H54 (cell line): ENCODE results near the gene PLEKHG4B.
"Not testable (repeated sequence)": the region's sequence is repeated elsewhere in the genome, so short reads cannot be mapped to it uniquely, and the experiment has no call there.

Source experiments
- DNase-seq: peaks from one replicate; pipeline ENCODE4 v3.0.0; 2011; ENCODE audit warnings: low spot score, mixed read lengths; ENCODE audit not compliant: insufficient read length
- FAIRE-seq: peaks from 3 replicates; lab custom pipeline; 2011; peaks lifted over from hg19 to GRCh38; lab: Jason Lieb, UNC
- POLR2A ChIP-seq: IDR thresholded peaks from 2 replicates; pipeline ENCODE4 v1.6.1; 2011; ENCODE audit warnings: low read depth, mild to moderate bottlenecking, low read length

The PLEKHG4B gene

GRCh38 chr5:93221-93980 lies 1.4 kb downstream of the PLEKHG4B start:
- TF ChIP-seq POLR2A: no peak
- DNase-seq (no peak), FAIRE-seq (no peak)

DNA sequence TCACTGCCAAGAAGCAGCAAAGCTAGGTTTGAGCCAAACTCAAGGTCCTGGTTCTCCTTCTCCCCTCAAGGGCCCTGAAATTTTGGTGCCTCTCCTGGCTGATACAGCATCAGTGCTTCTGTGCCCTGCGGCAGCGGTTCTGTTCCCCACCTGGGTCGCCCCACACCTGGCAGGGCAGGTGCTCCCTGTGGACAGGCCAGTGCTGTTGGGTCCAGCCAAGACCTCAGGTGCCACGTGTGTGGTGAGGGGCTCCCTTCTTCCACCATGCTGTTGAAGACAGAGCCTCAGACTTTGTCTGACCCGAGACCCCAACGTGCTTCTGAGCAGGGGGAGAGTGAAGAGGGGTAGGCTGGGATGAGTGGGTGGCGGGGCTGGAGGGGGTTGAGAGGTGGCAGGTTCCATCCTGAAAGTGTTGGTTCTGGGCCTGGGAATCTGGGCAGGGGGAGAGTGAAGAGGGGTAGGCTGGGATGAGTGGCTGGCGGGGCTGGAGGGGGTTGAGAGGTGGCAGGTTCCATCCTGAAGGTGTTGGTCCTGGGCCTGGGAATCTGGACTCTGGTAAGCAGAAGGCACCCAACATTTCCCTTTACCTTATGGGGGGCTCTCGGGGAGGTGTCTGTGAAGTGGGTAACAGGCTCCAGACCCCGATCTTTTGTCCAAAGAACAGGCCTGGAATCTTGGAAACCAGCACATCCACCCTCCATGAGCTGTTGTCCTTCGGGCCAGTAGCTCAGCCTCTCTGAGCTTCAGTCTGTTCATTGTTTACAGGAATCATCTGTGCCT lies 2.3 kb downstream of the PLEKHG4B start:
- no peak for TF ChIP-seq POLR2A
- no peak for FAIRE-seq
- DNase-seq: no peak

GRCh38 chr5:95241-95980 lies 3.4 kb downstream of the PLEKHG4B start:
- no peak for FAIRE-seq
- no peak for DNase-seq
- no peak for TF ChIP-seq POLR2A

DNA sequence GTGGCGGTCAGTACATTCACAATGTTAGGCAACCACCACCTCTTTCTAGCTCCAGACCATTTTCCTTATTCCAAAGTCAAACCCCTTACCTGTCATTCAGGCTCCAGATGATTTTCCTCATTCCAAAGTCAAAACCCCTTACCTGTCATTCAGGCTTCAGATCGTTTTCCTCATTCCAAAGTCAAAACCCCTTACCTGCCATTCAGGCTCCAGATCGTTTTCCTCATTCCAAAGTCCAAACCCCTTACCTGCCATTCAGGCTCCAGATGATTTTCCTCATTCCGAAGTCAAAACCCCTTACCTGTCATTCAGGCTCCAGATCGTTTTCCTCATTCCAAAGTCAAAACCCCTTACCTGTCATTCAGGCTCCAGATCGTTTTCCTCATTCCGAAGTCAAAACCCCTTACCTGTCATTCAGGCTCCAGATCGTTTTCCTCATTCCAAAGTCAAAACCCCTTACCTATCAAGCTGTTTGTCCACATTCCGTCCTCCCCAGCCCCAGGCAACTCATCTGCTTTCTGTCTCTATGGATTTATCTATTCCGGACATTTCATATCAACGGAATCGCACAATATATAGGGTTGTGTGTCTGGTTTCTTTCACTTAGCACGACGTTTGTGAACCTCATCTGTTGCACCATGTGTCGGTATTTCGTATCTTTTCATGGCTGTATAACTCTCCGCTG lies 5.2 kb downstream of the PLEKHG4B start:
- DNase-seq (no peak), FAIRE-seq (no peak)
- TF ChIP-seq POLR2A: no peak

- DNase-seq: no peak
- FAIRE-seq: no peak
- no peak for TF ChIP-seq POLR2A
Measured at GRCh38 chr5:99815-100214, 7.8 kb downstream of the PLEKHG4B start.

DNA sequence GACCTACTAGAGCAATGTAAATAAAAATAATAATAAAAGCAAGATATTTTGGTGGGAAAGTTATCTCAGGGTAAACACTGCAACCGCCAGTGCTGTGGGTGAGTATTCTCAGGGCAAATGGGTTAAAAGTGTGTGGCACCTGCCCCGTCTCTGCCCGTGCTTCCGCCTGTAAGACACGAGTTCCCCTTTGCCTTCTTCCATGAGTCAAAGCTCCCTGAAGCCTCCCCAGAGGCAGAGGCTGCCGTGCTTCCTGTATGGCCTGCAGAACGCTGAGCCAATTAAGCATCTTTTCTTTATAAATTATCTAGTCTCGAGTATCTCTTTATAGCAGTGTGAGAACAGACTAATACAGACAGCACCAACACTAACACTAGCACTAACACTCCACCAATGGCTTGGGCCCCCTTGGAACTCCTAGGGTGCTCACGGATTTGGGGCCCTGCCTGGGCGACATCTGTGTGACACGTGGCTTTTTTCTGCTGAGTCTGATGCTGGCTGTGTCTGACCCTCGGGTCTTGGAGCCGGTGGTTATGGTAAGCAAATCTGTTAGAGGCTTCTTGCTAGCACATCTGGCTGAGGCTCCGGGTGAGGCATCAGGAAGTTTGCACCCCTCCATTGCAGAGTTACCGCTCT lies 10.6 kb downstream of the PLEKHG4B start:
- TF ChIP-seq POLR2A: no peak
- DNase-seq (no peak), FAIRE-seq (no peak)

DNA sequence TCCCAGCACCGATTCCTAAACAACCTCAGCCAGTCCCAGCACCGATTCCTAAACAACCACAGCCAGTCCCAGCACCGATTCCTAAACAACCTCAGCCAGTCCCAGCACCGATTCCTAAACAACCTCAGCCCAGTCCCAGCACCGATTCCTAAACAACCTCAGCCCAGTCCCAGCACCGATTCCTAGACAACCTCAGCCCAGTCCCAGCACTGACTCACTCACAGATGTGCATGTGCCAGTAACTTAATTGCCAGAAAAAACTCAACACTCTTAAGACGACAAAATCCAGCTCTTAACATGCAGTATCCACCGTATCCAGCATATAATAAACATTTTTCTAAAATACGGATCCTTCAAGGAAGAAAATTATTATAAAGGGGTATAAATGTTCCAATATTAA lies 12.1 kb downstream of the PLEKHG4B start:
- not testable (repeated sequence) for FAIRE-seq, DNase-seq

DNA sequence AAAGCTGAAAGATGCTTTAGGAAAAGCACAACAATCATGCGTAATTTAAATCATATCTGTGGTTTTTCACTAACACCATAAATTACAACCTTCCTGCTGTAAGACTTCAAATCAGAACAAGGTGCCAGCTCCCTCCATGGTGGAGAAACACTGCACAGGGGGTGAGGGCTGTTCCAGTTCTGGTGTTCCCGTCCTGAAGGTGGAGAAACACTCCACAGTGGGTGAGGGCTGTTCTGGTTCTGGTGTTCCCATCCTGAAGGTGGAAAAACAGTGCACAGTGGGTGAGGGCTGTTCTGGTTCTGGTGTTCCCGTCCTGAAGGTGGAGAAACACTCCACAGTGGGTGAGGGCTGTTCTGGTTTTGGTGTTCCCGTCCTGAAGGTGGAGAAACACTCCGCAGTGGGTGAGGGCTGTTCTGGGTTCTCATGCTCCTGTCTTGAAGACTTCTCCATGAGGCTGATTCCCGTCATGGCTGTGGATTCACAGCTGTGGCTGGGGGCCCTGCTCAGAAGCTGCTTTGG lies 12.9 kb downstream of the PLEKHG4B start:
- FAIRE-seq (no peak), DNase-seq (no peak)
- TF ChIP-seq POLR2A: no peak

DNA sequence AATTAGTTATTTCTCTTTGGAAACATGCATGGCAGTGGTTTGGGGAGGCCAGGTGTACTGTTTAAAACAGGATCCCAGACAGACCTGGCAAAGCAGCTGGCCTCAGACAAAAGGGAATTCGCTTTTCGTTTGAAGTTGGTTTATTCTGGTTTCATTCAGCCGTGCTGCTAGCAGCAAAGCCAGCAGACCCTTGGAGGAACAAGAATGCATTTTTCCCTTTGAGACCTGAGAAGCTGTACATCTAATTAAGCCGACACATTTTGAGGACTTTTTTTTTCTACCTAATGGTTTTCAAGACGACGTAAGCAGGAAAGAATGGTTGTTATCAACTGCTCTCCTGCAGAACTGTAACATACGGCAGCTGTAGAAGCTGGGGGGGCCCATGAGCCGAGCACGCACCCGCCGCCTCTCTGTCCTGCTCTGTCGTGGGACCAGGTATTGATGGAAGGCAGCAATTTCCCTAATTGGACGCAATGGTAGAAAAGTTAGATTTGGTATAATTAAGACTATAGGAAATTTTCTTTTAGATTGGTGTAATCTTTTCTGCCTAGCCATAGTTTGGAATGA lies 13.6 kb downstream of the PLEKHG4B start:
- FAIRE-seq (no peak), DNase-seq (no peak)
- no peak for TF ChIP-seq POLR2A

- FAIRE-seq: no peak
- no peak for DNase-seq
- no peak for TF ChIP-seq POLR2A
Measured at GRCh38 chr5:106587-106986, 14.6 kb downstream of the PLEKHG4B start.

DNA sequence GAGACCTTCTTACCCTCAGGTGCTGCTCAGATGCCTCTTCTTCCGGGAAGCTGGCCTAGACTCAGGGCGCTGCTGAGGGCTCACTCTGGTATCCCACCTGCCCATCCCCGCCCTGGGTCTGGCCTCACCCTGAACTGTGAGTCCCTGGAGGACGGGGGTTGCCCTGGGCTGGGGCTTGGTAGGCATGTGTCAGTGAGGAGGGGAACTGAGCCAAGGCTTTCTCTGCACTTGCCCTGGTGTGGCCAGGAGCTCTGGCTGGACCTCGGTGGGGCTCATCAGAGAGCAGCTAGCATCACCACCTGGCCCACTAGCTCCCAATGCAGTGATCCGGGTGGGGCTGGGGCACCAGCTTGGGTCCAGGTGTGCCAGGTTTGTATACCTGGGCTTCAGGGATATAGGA lies 15.6 kb downstream of the PLEKHG4B start:
- FAIRE-seq (no peak), DNase-seq (no peak)
- no peak for TF ChIP-seq POLR2A

DNA sequence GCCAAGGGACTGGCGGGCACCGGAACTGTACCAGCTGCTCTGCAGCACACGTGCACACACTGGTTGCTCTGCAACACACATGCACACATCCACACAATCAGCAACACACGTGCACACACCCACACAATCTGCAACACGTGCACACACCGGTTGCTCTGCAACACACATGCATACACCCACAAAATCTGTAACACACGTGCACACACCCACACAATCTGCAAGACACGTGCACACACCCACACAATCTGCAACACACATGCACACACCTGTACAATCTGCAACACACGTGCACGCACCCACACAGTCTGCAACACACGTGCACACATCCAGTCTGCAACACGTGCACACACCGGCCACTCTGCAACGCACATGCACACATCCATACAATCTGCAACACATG lies 17.9 kb downstream of the PLEKHG4B start:
- no peak for TF ChIP-seq POLR2A
- no peak for DNase-seq
- no peak for FAIRE-seq

GRCh38 chr5:110270-110888 lies 18.4 kb downstream of the PLEKHG4B start:
- no peak for FAIRE-seq

More at GRCh38 chr5:110270-110888, 18.4 kb downstream of the PLEKHG4B start:
- no peak for TF ChIP-seq POLR2A
- DNase-seq: no peak
